A549 (cell line): ENCODE results near the gene COPZ2.

ENCODE experiments used
- CEBPB ChIP-seq, 2 experiments: fragments of >200 bp in 1 of 2; sonication (Bioruptor Twin) in 1 of 2; formaldehyde crosslinking in 1 of 2; IDR thresholded peaks; 2 replicates each; pipeline ENCODE4 v1.6.1; 2012 to 2016
- CTCF ChIP-seq: fragments of >200 bp; sonication (Bioruptor Twin); formaldehyde crosslinking; IDR thresholded peaks from 3 replicates; pipeline ENCODE4 v1.5.1; 2016
- EHMT2 ChIP-seq: fragments of 200-600 bp; sonication (generic); IDR thresholded peaks from 2 replicates; pipeline ENCODE4 v1.6.1; 2016; ENCODE audit warnings: antibody characterized with exemption, low read depth, mild to moderate bottlenecking, moderate library complexity
- EP300 ChIP-seq, 2 experiments: fragments of >200 bp; sonication (Bioruptor Twin); formaldehyde crosslinking; IDR thresholded peaks; 2 replicates in 1 of 2; 3 replicates in 1 of 2; pipeline ENCODE4 v1.6.1; 2016 to 2017
- MYC ChIP-seq: IDR thresholded peaks from 2 replicates; pipeline ENCODE4 v1.6.1; 2012; ENCODE audit warnings: mild to moderate bottlenecking, inconsistent platforms, low read length, improper control_type of control experiment, borderline replicate concordance
- PHF8 ChIP-seq: fragments of 200-600 bp; sonication (generic); IDR thresholded peaks from 2 replicates; pipeline ENCODE4 v1.6.1; 2016; ENCODE audit warnings: low read depth, mild to moderate bottlenecking, antibody characterized with exemption, moderate library complexity, borderline replicate concordance
- REST ChIP-seq: fragments of 200-600 bp; sonication (generic); IDR thresholded peaks from 2 replicates; pipeline ENCODE4 v1.6.1; 2016; ENCODE audit warnings: antibody characterized with exemption, mild to moderate bottlenecking, moderate library complexity
- TF ChIP-seq, protein P1 (sequence below): fragments of 450-650 bp; IDR thresholded peaks from 2 replicates; pipeline ENCODE4 v1.6.1; 2014; ENCODE audit warnings: antibody characterized with exemption

- no peak for TF ChIP-seq PHF8
- TF ChIP-seq REST, result no peak
- no peak for TF ChIP-seq CEBPB (IDR thresholded peaks at IDR 0.05)
- TF ChIP-seq MYC, result no peak
- no peak for TF ChIP-seq CTCF
- TF ChIP-seq, protein P1, sequence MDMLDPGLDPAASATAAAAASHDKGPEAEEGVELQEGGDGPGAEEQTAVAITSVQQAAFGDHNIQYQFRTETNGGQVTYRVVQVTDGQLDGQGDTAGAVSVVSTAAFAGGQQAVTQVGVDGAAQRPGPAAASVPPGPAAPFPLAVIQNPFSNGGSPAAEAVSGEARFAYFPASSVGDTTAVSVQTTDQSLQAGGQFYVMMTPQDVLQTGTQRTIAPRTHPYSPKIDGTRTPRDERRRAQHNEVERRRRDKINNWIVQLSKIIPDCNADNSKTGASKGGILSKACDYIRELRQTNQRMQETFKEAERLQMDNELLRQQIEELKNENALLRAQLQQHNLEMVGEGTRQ, result no peak
- TF ChIP-seq EP300 (IDR thresholded peaks at IDR 0.05), result no peak
- no peak for TF ChIP-seq EHMT2
Measured at GRCh38 chr17:47997586-47997985, 40.0 kb downstream of the COPZ2 start.
